Muscle layer of duodenum (tissue), 2 donors: ENCODE data around the gene OR5AL1.
"Not testable (repeated sequence)": the region's sequence is repeated elsewhere in the genome, so short reads cannot be mapped to it uniquely, and the experiment has no call there.

Experiments
- H3K27ac ChIP-seq: one replicate; pipeline ENCODE4 v1.7.0; 2013; ENCODE audit warnings: mild to moderate bottlenecking, low read length
- H3K27me3 ChIP-seq: one replicate; pipeline ENCODE4 v1.7.0; 2013; ENCODE audit warnings: low read depth, mild to moderate bottlenecking, control low read depth, low read length
- H3K36me3 ChIP-seq, 2 donors: one replicate each; pipeline ENCODE4 v1.7.0; 2013; ENCODE audit warnings: low read length in 2 of 2, control low read depth in 1 of 2, mild to moderate bottlenecking in 1 of 2; ENCODE audit not compliant: insufficient read depth in 2 of 2, control insufficient read depth in 1 of 2
- H3K4me1 ChIP-seq, 2 donors: one replicate each; pipeline ENCODE4 v1.7.0; 2013; ENCODE audit warnings: low read length in 2 of 2, mild to moderate bottlenecking in 2 of 2, control low read depth in 1 of 2, moderate library complexity in 1 of 2; ENCODE audit not compliant: insufficient read depth in 2 of 2, control insufficient read depth in 1 of 2
- H3K4me3 ChIP-seq, 2 donors: one replicate each; pipeline ENCODE4 v1.7.0; 2013; ENCODE audit warnings: low read length in 2 of 2, low read depth in 1 of 2, mild to moderate bottlenecking in 1 of 2
- H3K9me3 ChIP-seq, 2 donors: one replicate each; pipeline ENCODE4 v1.7.0; 2013; ENCODE audit warnings: low read length in 2 of 2, control low read depth in 1 of 2, mild to moderate bottlenecking in 1 of 2; ENCODE audit not compliant: control insufficient read depth in 1 of 2
- donor health status: healthy.

OR5AL1 gene

GRCh38 chr11:56412396-56412795 is at the start of gene OR5AL1:
Gene OR5AL1 (plus strand): TSS chr11:56412696.
- no peak within 1 kb of the TSS for H3K4me3 ChIP-seq
- no peaks in the 10 kb centered on the region for H3K4me1 ChIP-seq
- no peaks in the 10 kb centered on the region for H3K27me3 ChIP-seq
- H3K36me3 ChIP-seq: no peaks in the 10 kb centered on the region
- no peaks in the 10 kb centered on the region for H3K9me3 ChIP-seq
- H3K27ac ChIP-seq: no peak within 1 kb of the TSS

- no peaks in the 10 kb centered on the region for H3K9me3 ChIP-seq
- no peaks in the 10 kb centered on the region for H3K27me3 ChIP-seq
- no peak within 1 kb of the TSS for H3K4me3 ChIP-seq
- no peaks in the 10 kb centered on the region for H3K4me1 ChIP-seq
- H3K27ac ChIP-seq: no peak within 1 kb of the TSS
- no peaks in the 10 kb centered on the region for H3K36me3 ChIP-seq
Measured at GRCh38 chr11:56375324-56375723, 37.2 kb upstream of the OR5AL1 start, which contains the start of gene OR8U1. Gene OR8U1 (plus strand): TSS chr11:56375624. CDS start chr11:56375624, 0 bp downstream.

- Histone ChIP-seq H3K27ac (no peak overlapping the region), H3K4me3 (no peak overlapping the region), H3K27me3 (no peaks in the 10 kb centered on the region), H3K36me3 (no peaks in the 10 kb centered on the region), H3K4me1 (no peaks in the 10 kb centered on the region), H3K9me3 (no peaks in the 10 kb centered on the region)
Measured at GRCh38 chr11:56380120-56380519, 32.4 kb upstream of the OR5AL1 start.

DNA sequence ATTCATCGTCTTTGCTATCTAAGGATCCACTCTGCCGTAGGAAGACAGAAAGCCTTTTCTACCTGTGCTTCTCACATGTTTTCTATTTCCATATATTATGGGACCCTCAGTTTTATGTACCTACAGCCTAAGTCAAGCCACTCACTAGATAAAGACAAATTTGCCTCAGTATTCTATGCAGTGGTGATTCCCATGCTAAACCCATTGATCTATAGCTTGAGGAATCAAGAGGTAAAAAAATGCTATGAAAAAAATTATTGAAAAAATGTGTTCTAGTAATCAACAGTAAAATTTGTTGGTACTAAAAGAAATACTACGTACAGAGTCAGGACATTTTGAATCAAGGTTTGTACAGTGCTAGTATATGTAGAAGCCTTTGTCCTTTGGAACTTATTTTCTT is 18.1 kb upstream of the OR5AL1 start:
- H3K4me3 ChIP-seq: no peak overlapping the region
- no peaks in the 10 kb centered on the region for H3K4me1 ChIP-seq
- no peaks in the 10 kb centered on the region for H3K9me3 ChIP-seq
- H3K27me3 ChIP-seq: no peaks in the 10 kb centered on the region
- H3K36me3 ChIP-seq: no peaks in the 10 kb centered on the region
- no peak overlapping the region for H3K27ac ChIP-seq

DNA sequence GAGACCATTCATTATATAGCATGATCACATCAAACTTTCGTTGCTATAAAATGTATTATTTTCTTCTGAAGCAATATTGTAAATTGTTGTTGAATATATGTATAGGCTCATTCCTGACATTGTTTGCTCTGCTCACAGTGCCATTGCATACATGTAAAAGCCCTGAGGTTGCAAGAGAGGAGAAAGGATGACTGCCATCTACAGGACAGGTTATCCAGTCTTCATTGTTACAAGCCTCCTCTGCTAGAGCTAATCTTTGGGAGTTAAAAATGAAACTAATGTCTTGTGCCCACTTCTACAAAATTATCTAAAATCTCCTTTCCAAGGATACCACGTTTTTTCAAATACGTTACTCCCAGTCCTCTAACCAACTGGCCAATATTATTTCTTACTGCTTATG is 16.4 kb upstream of the OR5AL1 start:
- H3K4me3 ChIP-seq: no peak overlapping the region
- H3K36me3 ChIP-seq: no peaks in the 10 kb centered on the region
- H3K27me3 ChIP-seq: no peaks in the 10 kb centered on the region
- H3K9me3 ChIP-seq: no peaks in the 10 kb centered on the region
- no peaks in the 10 kb centered on the region for H3K4me1 ChIP-seq
- no peak overlapping the region for H3K27ac ChIP-seq

DNA sequence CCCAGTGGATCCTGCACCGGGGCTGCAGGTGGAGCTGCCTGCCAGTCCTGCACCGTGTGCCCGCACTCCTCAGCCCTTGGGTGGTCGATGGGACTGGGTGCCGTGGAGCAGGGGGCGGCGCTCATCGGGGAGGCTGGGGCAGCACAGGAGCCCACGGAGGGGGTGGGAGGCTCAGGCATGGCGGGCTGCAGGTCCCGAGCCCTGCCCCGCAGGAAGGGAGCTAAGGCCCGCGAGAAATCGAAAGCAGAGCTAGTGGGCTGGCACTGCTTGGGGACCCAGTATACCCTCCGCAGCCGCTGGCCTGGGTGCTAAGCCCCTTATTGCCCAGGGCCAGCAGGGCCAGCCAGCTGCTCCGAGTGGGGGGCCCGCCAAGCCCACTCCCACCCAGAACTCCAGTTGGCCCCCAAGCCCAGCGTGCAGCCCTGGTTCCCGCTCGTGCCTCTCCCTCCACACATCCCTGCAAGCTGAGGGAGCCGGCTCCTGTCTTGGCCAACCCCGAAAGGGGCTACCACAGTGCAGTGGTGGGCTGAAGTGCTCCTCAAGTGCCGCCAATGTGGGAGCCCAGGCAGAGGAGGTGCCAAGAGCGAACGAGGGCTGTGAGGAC is 10.5 kb upstream of the OR5AL1 start:
- not testable (repeated sequence) for H3K4me3 ChIP-seq, H3K27ac ChIP-seq, H3K4me1 ChIP-seq, H3K36me3 ChIP-seq, H3K9me3 ChIP-seq, H3K27me3 ChIP-seq

DNA sequence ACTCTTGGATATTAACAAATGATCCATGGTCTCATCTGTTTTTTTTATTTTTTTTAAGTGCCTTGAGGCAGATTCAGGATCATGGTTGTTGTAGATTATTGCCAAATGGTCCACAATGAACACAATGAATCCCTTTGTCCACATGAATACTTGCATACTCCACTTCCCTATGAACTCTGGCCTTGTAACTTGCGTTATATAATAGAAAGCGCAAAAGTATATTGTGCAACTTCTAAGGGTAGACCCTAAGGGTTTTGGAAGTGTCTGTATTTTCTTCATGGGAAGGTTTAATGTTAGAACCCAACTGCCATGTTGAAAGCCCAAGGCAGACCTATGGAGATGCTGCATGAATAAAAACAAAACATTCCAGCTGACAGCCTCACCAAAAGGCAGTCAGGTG is 8.1 kb upstream of the OR5AL1 start:
- H3K4me1 ChIP-seq: no peaks in the 10 kb centered on the region
- no peaks in the 10 kb centered on the region for H3K27me3 ChIP-seq
- no peaks in the 10 kb centered on the region for H3K36me3 ChIP-seq
- H3K9me3 ChIP-seq: no peaks in the 10 kb centered on the region
- no peak overlapping the region for H3K4me3 ChIP-seq
- no peak overlapping the region for H3K27ac ChIP-seq

DNA sequence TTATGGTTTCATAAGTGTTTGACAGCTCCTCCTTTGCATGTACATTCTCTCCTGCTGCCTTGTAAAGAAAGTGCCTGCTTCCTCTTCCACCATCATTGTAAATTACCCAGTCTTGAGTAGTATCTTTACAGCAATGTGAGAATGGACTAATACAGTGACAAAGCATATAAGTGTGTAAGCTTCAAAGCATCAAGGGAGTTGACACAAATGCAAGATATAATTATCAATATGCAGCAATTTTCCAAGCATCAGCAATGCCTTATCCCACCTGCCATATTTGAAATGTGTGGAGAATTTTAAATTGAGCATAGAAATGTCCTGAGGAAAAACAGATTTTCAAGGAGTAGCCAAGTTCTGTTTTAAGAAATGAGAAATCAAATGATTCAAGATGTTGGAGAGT is 1.7 kb upstream of the OR5AL1 start:
- Histone ChIP-seq H3K36me3 (no peaks in the 10 kb centered on the region), H3K9me3 (no peaks in the 10 kb centered on the region), H3K27ac (no peak overlapping the region), H3K4me3 (no peak overlapping the region), H3K27me3 (no peaks in the 10 kb centered on the region), H3K4me1 (no peaks in the 10 kb centered on the region)

DNA sequence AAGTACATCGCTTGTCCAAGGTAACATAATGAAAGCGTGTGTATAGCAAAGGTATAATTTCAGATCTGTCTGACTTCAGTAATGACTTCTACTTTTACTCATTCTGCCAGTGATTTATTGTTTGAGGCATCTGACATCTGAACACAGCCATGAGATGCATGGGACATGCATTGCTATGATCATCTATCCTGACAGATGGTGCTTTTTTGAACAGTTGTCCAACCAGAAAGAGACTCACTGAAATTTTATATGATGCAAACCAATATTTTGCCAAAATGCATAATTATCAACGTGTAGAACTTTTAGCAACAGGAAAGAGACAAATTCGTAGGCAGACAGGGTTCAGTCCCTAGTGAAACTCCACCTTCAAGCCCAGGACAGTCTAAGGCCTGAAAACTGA is 41.0 kb downstream of the OR5AL1 start:
- Histone ChIP-seq H3K9me3 (no peaks in the 10 kb centered on the region), H3K4me1 (no peaks in the 10 kb centered on the region), H3K27me3 (no peaks in the 10 kb centered on the region), H3K36me3 (no peaks in the 10 kb centered on the region), H3K27ac (no peak overlapping the region), H3K4me3 (no peak overlapping the region)

DNA sequence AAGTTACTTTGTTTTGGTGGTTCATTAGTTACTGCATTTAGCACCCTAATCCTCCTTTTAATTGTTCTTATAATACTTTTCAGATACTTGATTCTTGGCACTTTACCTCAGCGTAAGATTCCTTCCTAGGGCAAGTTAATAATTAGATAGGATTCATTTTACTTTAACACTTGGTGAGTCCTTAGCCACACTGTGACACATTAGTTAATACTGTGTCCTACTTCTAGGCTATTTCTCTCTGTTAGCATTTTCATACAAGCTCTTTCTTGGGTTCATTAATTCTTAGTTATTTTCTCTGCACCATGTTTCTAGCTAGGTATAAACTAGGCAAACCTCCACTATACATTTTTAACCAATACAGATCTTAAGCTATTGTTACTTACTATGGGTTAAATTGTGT is 44.6 kb downstream of the OR5AL1 start:
- no peak overlapping the region for H3K27ac ChIP-seq
- no peaks in the 10 kb centered on the region for H3K4me1 ChIP-seq
- no peaks in the 10 kb centered on the region for H3K27me3 ChIP-seq
- H3K9me3 ChIP-seq: no peaks in the 10 kb centered on the region
- H3K36me3 ChIP-seq: no peaks in the 10 kb centered on the region
- no peak overlapping the region for H3K4me3 ChIP-seq
